HFF-Myc (cell line): ENCODE measurements around the gene POLRMT.
"Not testable (repeated sequence)": the region's sequence is repeated elsewhere in the genome, so short reads cannot be mapped to it uniquely, and the experiment has no call there.

Source experiments
- DNase-seq: peaks from one replicate; pipeline ENCODE4 v3.0.0-alpha.2; 2011; ENCODE audit warnings: low read depth; ENCODE audit errors: extremely low read depth
- H3K4me3 ChIP-seq: replicated peaks from 2 replicates; pipeline ENCODE4 v1.5.1; 2011; ENCODE audit warnings: low read depth, mild to moderate bottlenecking, control low read depth, low read length
- CTCF ChIP-seq: IDR thresholded peaks from 2 replicates; pipeline ENCODE4 v1.5.1; 2012; ENCODE audit warnings: mild to moderate bottlenecking, low read depth, low read length, control low read depth; ENCODE audit errors: missing control alignments

The POLRMT gene

GRCh38 chr19:628168-628567, 5.2 kb downstream of the POLRMT start:
- H3K4me3 ChIP-seq: no peak overlapping the region
- peak; percentile 48 for TF ChIP-seq CTCF
- no peak for DNase-seq

- DNase-seq: not testable (repeated sequence)
Measured at GRCh38 chr19:626566-626965, 6.8 kb downstream of the POLRMT start.

GRCh38 chr19:625257-625656, 8.1 kb downstream of the POLRMT start:
- no peak for TF ChIP-seq CTCF
- no peak for DNase-seq
- H3K4me3 ChIP-seq: no peak overlapping the region

More at GRCh38 chr19:626566-626965, 6.8 kb downstream of the POLRMT start:
- H3K4me3 ChIP-seq: not testable (repeated sequence)

- no peak overlapping the region for H3K4me3 ChIP-seq
- no peak for DNase-seq
- TF ChIP-seq CTCF: no peak
Measured at GRCh38 chr19:624433-625109, 8.8 kb downstream of the POLRMT start.

- peak; percentile 73 for DNase-seq
- no peak for TF ChIP-seq CTCF
- H3K4me3 ChIP-seq: no peak overlapping the region
Measured at GRCh38 chr19:623974-624373, 9.4 kb downstream of the POLRMT start.

GRCh38 chr19:623175-623916, 10.0 kb downstream of the POLRMT start:
- TF ChIP-seq CTCF: no peak
- DNase-seq: no peak
- no peak overlapping the region for H3K4me3 ChIP-seq

- DNase-seq: no peak
- H3K4me3 ChIP-seq: no peak overlapping the region
- no peak for TF ChIP-seq CTCF
Measured at GRCh38 chr19:622666-623065, 10.7 kb downstream of the POLRMT start.
